HepG2 (cell line): Measurements from ENCODE around the gene AUH. TPM values are rescaled to one million over a fixed set of nuclear protein-coding genes. Genes with fewer than 3 reads are reported as not detected.

Experiments
- ATAC-seq: fragments of 200-7000 bp; cut with Tn5 transposase; 3 replicates; pipeline ENCODE4 v1.9.1; 2020; ENCODE audit warnings: mild to moderate bottlenecking, moderate library complexity
- BruUV-seq: library from RNA; stranded (reverse); fragments of 400-500 nt; replicated peaks from 2 replicates; lab custom pipeline; 2021; lab: Mats Ljungman, UMichigan
- CTCF ChIA-PET: fragments of 300-600 bp; formaldehyde crosslinking; extraction: SDS; loops from one replicate; lab custom pipeline; 2021; ENCODE audit warnings: low total read pairs, inconsistent platforms, low intra/inter-chr PET ratio; lab: Yijun Ruan, JAX
- POLR2A ChIA-PET: fragments of 350-600 bp; sonication (Branson Sonifier 250); formaldehyde crosslinking; loops from one replicate; lab custom pipeline; 2020; ENCODE audit warnings: antibody characterized with exemption, inconsistent platforms; lab: Yijun Ruan, JAX
- DNase-seq: peaks from one replicate; pipeline ENCODE4 v3.0.0-alpha.2; 2015; ENCODE audit warnings: low spot score
- FAIRE-seq: peaks from 3 replicates; lab custom pipeline; 2011; peaks lifted over from hg19 to GRCh38; lab: Jason Lieb, UNC
- H2AFZ ChIP-seq: one replicate; pipeline ENCODE4 v1.6.1; 2011; ENCODE audit warnings: low read length, inconsistent platforms
- H3K27ac ChIP-seq: fragments of 300-600 bp; 3 replicates; pipeline ENCODE4 v1.8.0; 2011; ENCODE audit warnings: mixed run types, mild to moderate bottlenecking, mixed read lengths, low read length, inconsistent platforms; ENCODE audit not compliant: insufficient read depth; ENCODE audit errors: extremely low read length
- H3K27me3 ChIP-seq, 2 experiments: fragments of 200-600 bp in 1 of 2; 2 replicates in 1 of 2; 3 replicates in 1 of 2; pipeline versions ENCODE4 v1.6.0 to v1.8.0; 2011; ENCODE audit warnings: low read length in 2 of 2, mild to moderate bottlenecking in 2 of 2, moderate library complexity in 2 of 2, inconsistent platforms in 1 of 2; ENCODE audit not compliant: insufficient read depth in 2 of 2, control insufficient read depth in 1 of 2
- H3K36me3 ChIP-seq, 2 experiments: fragments of 200-600 bp in 1 of 2; replicated peaks in 1 of 2; 2 replicates in 1 of 2; 3 replicates in 1 of 2; pipeline versions ENCODE4 v1.5.1 to v1.8.0; 2011; ENCODE audit warnings: low read length in 2 of 2, inconsistent platforms in 1 of 2; ENCODE audit not compliant: insufficient read depth in 2 of 2, control insufficient read depth in 1 of 2
- H3K4me1 ChIP-seq: 2 replicates; pipeline ENCODE4 v1.5.1; 2012; ENCODE audit warnings: low read length, inconsistent platforms; ENCODE audit not compliant: insufficient read depth
- H3K4me2 ChIP-seq: 2 replicates; pipeline ENCODE4 v1.6.0; 2011; ENCODE audit warnings: low read depth, low read length, inconsistent platforms
- H3K4me3 ChIP-seq, 3 experiments: fragments of 200-600 bp in 1 of 3; sonication (generic), shearing (Covaris generic) in 1 of 3; replicated peaks in 1 of 3; 2 replicates each; pipeline ENCODE4 v1.5.1; 2011 to 2016; ENCODE audit warnings: low read length in 3 of 3, inconsistent platforms in 2 of 3, low read depth in 2 of 3, mild to moderate bottlenecking in 2 of 3, control low read depth in 1 of 3, mixed read lengths in 1 of 3; ENCODE audit not compliant: insufficient read depth in 1 of 3
- H3K79me2 ChIP-seq: one replicate; pipeline ENCODE4 v1.6.1; 2011; ENCODE audit warnings: low read length, inconsistent platforms; ENCODE audit not compliant: insufficient read depth
- H3K9ac ChIP-seq: 2 replicates; pipeline ENCODE4 v1.6.0; 2011; ENCODE audit warnings: mild to moderate bottlenecking, low read depth, low read length, inconsistent platforms; ENCODE audit not compliant: insufficient read depth
- H3K9me3 ChIP-seq: 2 replicates; pipeline ENCODE4 v1.5.1; 2012; ENCODE audit warnings: mild to moderate bottlenecking, low read length
- H4K20me1 ChIP-seq: 2 replicates; pipeline ENCODE4 v1.6.0; 2011; ENCODE audit warnings: inconsistent platforms, mild to moderate bottlenecking, low read length, moderate library complexity; ENCODE audit not compliant: insufficient read depth
- ATF1 ChIP-seq: IDR thresholded peaks from 2 replicates; pipeline ENCODE4 v1.6.1; 2016; ENCODE audit warnings: mild to moderate bottlenecking, control low read depth
- CBX2 ChIP-seq, 2 experiments: fragments of 200-600 bp in 1 of 2; sonication (generic); formaldehyde crosslinking in 1 of 2; IDR thresholded peaks; 2 replicates each; pipeline versions ENCODE4 v1.7.0 to v1.8.1; 2018 to 2022; ENCODE audit warnings: low read depth in 2 of 2, low read length in 1 of 2, mild to moderate bottlenecking in 1 of 2, missing genetic modification reagents in 1 of 2
- CCAR2 ChIP-seq: fragments of 200-400 bp; formaldehyde crosslinking; optimal IDR thresholded peaks from 2 replicates; pipeline ENCODE3; 2018; ENCODE audit warnings: low read depth, mild to moderate bottlenecking, low read length, moderate library complexity
- GABPA ChIP-seq, 2 experiments: IDR thresholded peaks; 2 replicates each; pipeline ENCODE4 v1.6.1; 2011 to 2016; ENCODE audit warnings: low read depth in 2 of 2, low read length in 1 of 2, missing biosample characterization in 1 of 2, missing genetic modification characterization in 1 of 2
- GLI4 ChIP-seq: sonication (generic); formaldehyde crosslinking; IDR thresholded peaks from 2 replicates; pipeline ENCODE4 v1.5.1; 2020; ENCODE audit warnings: missing genetic modification reagents, mild to moderate bottlenecking, moderate library complexity, borderline replicate concordance
- HNRNPLL ChIP-seq: fragments of 200-400 bp; formaldehyde crosslinking; IDR thresholded peaks from 2 replicates; pipeline ENCODE4 v1.6.1; 2017; ENCODE audit warnings: mild to moderate bottlenecking, low read depth, low read length; ENCODE audit not compliant: poor library complexity, severe bottlenecking
- HOXA3 ChIP-seq: sonication (generic); formaldehyde crosslinking; IDR thresholded peaks from 2 replicates; pipeline ENCODE4 v1.5.0; 2020; ENCODE audit warnings: missing genetic modification reagents
- MAF1 ChIP-seq: sonication (generic); formaldehyde crosslinking; IDR thresholded peaks from 2 replicates; pipeline ENCODE4 v1.5.0; 2020; ENCODE audit warnings: missing genetic modification reagents, borderline replicate concordance
- RBFOX2 ChIP-seq: fragments of 200-400 bp; formaldehyde crosslinking; IDR thresholded peaks from 2 replicates; pipeline ENCODE4 v1.6.1; 2017; ENCODE audit warnings: low read depth, mild to moderate bottlenecking, low read length
- SCMH1 ChIP-seq: sonication (generic); formaldehyde crosslinking; IDR thresholded peaks from 2 replicates; pipeline ENCODE4 v1.9.0; 2021; ENCODE audit warnings: missing genetic modification reagents, mild to moderate bottlenecking, borderline replicate concordance
- ZFP36 ChIP-seq: fragments of 150-350 bp; IDR thresholded peaks from 2 replicates; pipeline ENCODE4 v1.6.1; 2018; ENCODE audit warnings: borderline replicate concordance, low read length, low read depth; ENCODE audit not compliant: partially characterized antibody
- ZSCAN22 ChIP-seq: sonication (generic); formaldehyde crosslinking; IDR thresholded peaks from 2 replicates; pipeline ENCODE4 v1.4.0; 2020; ENCODE audit warnings: mild to moderate bottlenecking, missing genetic modification reagents
- WGBS: methylation state at CpG from one replicate; pipeline ENCODE4 v1.1.6; 2017; ENCODE audit warnings: low lambda C conversion rate; 5-methylcytosine and 5-hydroxymethylcytosine counted together
- in situ Hi-C: cut with HindIII; loops from 2 replicates; pipeline ENCODE4 v1.10.0; 2017; ENCODE audit warnings: low pct_unique_long_range_greater_than_20kb; ENCODE audit not compliant: extremely low pct_ligation_motif_present
- intact Hi-C: fragments of 100-400 bp; cut with micrococcal nuclease; formaldehyde crosslinking; loops from one replicate; pipeline ENCODE4 v1.10.0; 2022; ENCODE audit not compliant: unreplicated experiment
- polyA plus RNA-seq, 8 experiments: library from polyadenylated mRNA; depleted of rRNA in 3 of 8; stranded (reverse) in 7 of 8; unstranded in 1 of 8; fragments of >200 nt; fragmentation: Illumina TruSeq in 4 of 8; extraction: Trizol in 4 of 8; gene quantifications; 2 replicates each; pipeline versions ENCODE4 v1.2.1 to v1.2.3, GENCODE V29; 2011 to 2016; ENCODE audit warnings: low read depth in 4 of 8, missing spikeins in 1 of 8, mixed read lengths in 1 of 8; ENCODE audit not compliant: insufficient read depth in 1 of 8
- total RNA-seq, 5 experiments: library from RNA; depleted of rRNA; stranded (reverse); fragments of >200 nt; fragmentation: Illumina TruSeq; extraction: Trizol; gene quantifications; 2 replicates each; pipeline ENCODE4 v1.2.3, GENCODE V29; 2016; ENCODE audit warnings: low read depth in 1 of 5
- TF ChIP-seq, protein P1 (sequence below): sonication (generic); formaldehyde crosslinking; IDR thresholded peaks from 2 replicates; pipeline ENCODE4 v1.4.0; 2020; ENCODE audit warnings: missing genetic modification reagents

Gene AUH
- total and polyA plus RNA-seq, 2 of the 13 experiments (the other 11 are each of a cell fraction or from before 2014, with no cell fraction given): 25.8 to 31.9 TPM

- DNase-seq (no peak), FAIRE-seq (no peak), ATAC-seq (no peak)
- H3K79me2 ChIP-seq: peaks cover 65% of the 10 kb centered on the region
- in situ Hi-C loops (loop anchor here (5.0 kb wide), 1 partner anchor 62 kb away; the partner anchor contains the start of gene NFIL3), intact Hi-C loops (loop anchor here (5.0 to 10.0 kb wide), 2 partner anchors 163 to 275 kb away; no protein-coding TSS in a partner anchor)
- peak overlapping the region; percentile 84 for H3K27ac ChIP-seq
- H3K9me3 ChIP-seq: no peaks in the 10 kb centered on the region
- H4K20me1 ChIP-seq: peaks cover 16% of the 10 kb centered on the region; the same call in 1 of the 2 replicates
- TF ChIP-seq HNRNPLL (no peak), GABPA (IDR thresholded peaks at IDR 0.05; ENCODE audit: low read depth, low read length) (no peak), GABPA (CRISPR knock-in tag; IDR thresholded peaks at IDR 0.05; ENCODE audit: low read depth) (0 out of 2 replicates have a peak, but pooled peaks have one; percentile 10), RBFOX2 (peak; percentile 31), GLI4 (CRISPR knock-in tag) (no peak), ATF1 (no peak), HOXA3 (CRISPR knock-in tag) (no peak), ZSCAN22 (no peak)
- H3K9ac ChIP-seq: peak overlapping the region; percentile 80
- BruUV-seq: TSS peak; percentile 43
- CTCF ChIA-PET: no interaction called here
- H3K4me3 ChIP-seq: peak overlapping the region; percentile 95 to 99 (median 98)
- peaks cover 50% of the 10 kb centered on the region for H3K4me1 ChIP-seq
- peaks cover 8 to 24% of the 10 kb centered on the region in 2 experiments for H3K36me3 ChIP-seq
- no peak overlapping the region for H2AFZ ChIP-seq
- H3K4me2 ChIP-seq: peak overlapping the region; percentile 82
- 36% methylated on average over 7 of the region's 7 CpGs for WGBS
- no peaks in the 10 kb centered on the region; a peak in 1 of 5 replicates for H3K27me3 ChIP-seq
- POLR2A ChIA-PET: interaction anchor here (1.1 to 2.3 kb wide), 5 partner anchors 18 to 322 kb away, joined by 3 to 11 read pairs (median 7); no protein-coding TSS in a partner anchor
Observed at GRCh38 chr9:91359734-91360470, 1.8 kb downstream of the AUH start.

GRCh38 chr9:91359083-91359482, 2.6 kb downstream of the AUH start:
- H3K9ac ChIP-seq: no peak overlapping the region
- no TSS peak for BruUV-seq
- in situ Hi-C loops: no loop called here
- peaks cover 16% of the 10 kb centered on the region; the same call in 1 of the 2 replicates for H4K20me1 ChIP-seq
- ATAC-seq (no peak), FAIRE-seq (no peak), DNase-seq (no peak)
- H3K4me3 ChIP-seq: peak overlapping the region in 2 of 3 experiments; percentile 95 to 99; a peak in 5 of 6 replicates
- no peaks in the 10 kb centered on the region for H3K9me3 ChIP-seq
- peaks cover 72% of the 10 kb centered on the region for H3K79me2 ChIP-seq
- intact Hi-C loops: no loop called here
- no peaks in the 10 kb centered on the region; a peak in 1 of 5 replicates for H3K27me3 ChIP-seq
- peak overlapping the region; percentile 82 for H3K4me2 ChIP-seq
- peaks cover 50% of the 10 kb centered on the region for H3K4me1 ChIP-seq
- no peak overlapping the region for H2AFZ ChIP-seq
- WGBS: 79% methylated on average over 2 of the region's 2 CpGs
- H3K27ac ChIP-seq: no peak overlapping the region
- ChIA-PET CTCF (no interaction called here), POLR2A (interaction anchor here (1.0 to 2.2 kb wide), 2 partner anchors 151 to 322 kb away, joined by 3 to 5 read pairs; no protein-coding TSS in a partner anchor)
- H3K36me3 ChIP-seq: peaks cover 8 to 25% of the 10 kb centered on the region in 2 experiments
- TF ChIP-seq CBX2 (IDR thresholded peaks at IDR 0.05; ENCODE audit: low read depth, low read length) (no peak), CBX2 (CRISPR knock-in tag; IDR thresholded peaks at IDR 0.05; ENCODE audit: low read depth) (no peak), ZFP36 (no peak), CCAR2 (no peak), HOXA3 (CRISPR knock-in tag) (no peak), SCMH1 (CRISPR knock-in tag) (no peak), MAF1 (no peak)
- TF ChIP-seq, protein P1, sequence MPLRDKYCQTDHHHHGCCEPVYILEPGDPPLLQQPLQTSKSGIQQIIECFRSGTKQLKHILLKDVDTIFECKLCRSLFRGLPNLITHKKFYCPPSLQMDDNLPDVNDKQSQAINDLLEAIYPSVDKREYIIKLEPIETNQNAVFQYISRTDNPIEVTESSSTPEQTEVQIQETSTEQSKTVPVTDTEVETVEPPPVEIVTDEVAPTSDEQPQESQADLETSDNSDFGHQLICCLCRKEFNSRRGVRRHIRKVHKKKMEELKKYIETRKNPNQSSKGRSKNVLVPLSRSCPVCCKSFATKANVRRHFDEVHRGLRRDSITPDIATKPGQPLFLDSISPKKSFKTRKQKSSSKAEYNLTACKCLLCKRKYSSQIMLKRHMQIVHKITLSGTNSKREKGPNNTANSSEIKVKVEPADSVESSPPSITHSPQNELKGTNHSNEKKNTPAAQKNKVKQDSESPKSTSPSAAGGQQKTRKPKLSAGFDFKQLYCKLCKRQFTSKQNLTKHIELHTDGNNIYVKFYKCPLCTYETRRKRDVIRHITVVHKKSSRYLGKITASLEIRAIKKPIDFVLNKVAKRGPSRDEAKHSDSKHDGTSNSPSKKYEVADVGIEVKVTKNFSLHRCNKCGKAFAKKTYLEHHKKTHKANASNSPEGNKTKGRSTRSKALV (CRISPR knock-in tag): no peak
